H1 (cell line): ENCODE measurements around the gene CGB2. TPM values are rescaled to one million over a fixed set of nuclear protein-coding genes. Genes with fewer than 3 reads are reported as not detected.

Experiments
- CTCF ChIA-PET: fragments of 300-600 bp; sonication (Branson Sonifier 250); formaldehyde crosslinking; loops from one replicate; lab custom pipeline; 2021; ENCODE audit not compliant: partially characterized antibody; lab: Charles Lee
- POLR2A ChIA-PET: fragments of 300-600 bp; sonication (Branson Sonifier 250); formaldehyde crosslinking; loops from one replicate; lab custom pipeline; 2021; ENCODE audit warnings: inconsistent platforms; ENCODE audit not compliant: partially characterized antibody; lab: Charles Lee
- DNase-seq, 2 experiments: peaks; one replicate each; pipeline versions ENCODE4 v3.0.0 to v3.0.0-alpha.2; 2010 to 2022; ENCODE audit warnings: low spot score in 2 of 2, low read depth in 1 of 2, mixed read lengths in 1 of 2
- FAIRE-seq: peaks from 2 replicates; lab custom pipeline; 2011; peaks lifted over from hg19 to GRCh38; lab: Jason Lieb, UNC
- H2AFZ ChIP-seq: 2 replicates; pipeline ENCODE4 v1.8.1; 2012; ENCODE audit warnings: low read length, inconsistent platforms
- H2AK5ac ChIP-seq: 2 replicates; pipeline ENCODE4 v1.6.1; 2013; ENCODE audit warnings: low read depth, low read length
- H2BK120ac ChIP-seq: replicated peaks from 2 replicates; pipeline ENCODE3; 2013; ENCODE audit warnings: low read depth, low read length, inconsistent platforms
- H2BK12ac ChIP-seq: 2 replicates; pipeline ENCODE4 v1.6.1; 2013; ENCODE audit warnings: low read depth, low read length
- H2BK15ac ChIP-seq: 2 replicates; pipeline ENCODE4 v1.6.1; 2013; ENCODE audit warnings: low read length
- H2BK20ac ChIP-seq: 2 replicates; pipeline ENCODE4 v1.6.1; 2013; ENCODE audit warnings: low read length
- H2BK5ac ChIP-seq: 2 replicates; pipeline ENCODE4 v1.6.1; 2013; ENCODE audit warnings: low read depth, low read length
- H3K14ac ChIP-seq: 2 replicates; pipeline ENCODE4 v1.6.1; 2013; ENCODE audit warnings: inconsistent platforms; ENCODE audit not compliant: insufficient read length
- H3K18ac ChIP-seq: 2 replicates; pipeline ENCODE4 v1.6.1; 2013; ENCODE audit warnings: low read length; ENCODE audit errors: extremely low read depth
- H3K23ac ChIP-seq: 2 replicates; pipeline ENCODE4 v1.6.1; 2013; ENCODE audit warnings: inconsistent platforms; ENCODE audit not compliant: insufficient read length
- H3K23me2 ChIP-seq: 2 replicates; pipeline ENCODE4 v1.6.1; 2013; ENCODE audit warnings: low read depth, low read length
- H3K27ac ChIP-seq: 2 replicates; pipeline ENCODE4 v1.6.1; 2011; ENCODE audit warnings: low read depth, low read length, inconsistent platforms
- H3K27me3 ChIP-seq, 4 experiments: replicated peaks in 1 of 4; 1 replicate in 1 of 4; 2 replicates in 3 of 4; pipeline versions ENCODE4 v1.6.1 to v1.8.1; 2011 to 2013; ENCODE audit warnings: low read length in 3 of 4, mild to moderate bottlenecking in 3 of 4, inconsistent platforms in 2 of 4, mixed read lengths in 2 of 4, moderate library complexity in 1 of 4; ENCODE audit not compliant: control insufficient read depth in 3 of 4, insufficient read depth in 3 of 4; ENCODE audit errors: extremely low read depth in 1 of 4
- H3K36me3 ChIP-seq, 4 experiments: 2 replicates each; pipeline versions ENCODE4 v1.6.1 to v1.8.1; 2011 to 2013; ENCODE audit warnings: mild to moderate bottlenecking in 4 of 4, low read length in 3 of 4, moderate library complexity in 2 of 4, control low read depth in 1 of 4, inconsistent platforms in 1 of 4; ENCODE audit not compliant: insufficient read depth in 4 of 4, control insufficient read depth in 2 of 4
- H3K4ac ChIP-seq: replicated peaks from 2 replicates; pipeline ENCODE3; 2013; ENCODE audit warnings: low read length, low read depth, mixed read lengths, inconsistent platforms; ENCODE audit not compliant: insufficient read length
- H3K4me1 ChIP-seq, 4 experiments: replicated peaks in 1 of 4; 1 replicate in 1 of 4; 2 replicates in 3 of 4; pipeline versions ENCODE4 v1.6.1 to v1.8.1; 2011 to 2013; ENCODE audit warnings: low read length in 3 of 4, inconsistent platforms in 2 of 4, mixed read lengths in 1 of 4; ENCODE audit not compliant: insufficient read depth in 4 of 4, control insufficient read depth in 3 of 4
- H3K4me2 ChIP-seq, 2 experiments: 2 replicates each; pipeline versions ENCODE4 v1.6.1 to v1.8.1; 2011 to 2013; ENCODE audit warnings: low read depth in 2 of 2, low read length in 2 of 2, control low read depth in 1 of 2, inconsistent platforms in 1 of 2, mild to moderate bottlenecking in 1 of 2; ENCODE audit not compliant: insufficient read depth in 1 of 2
- H3K4me3 ChIP-seq, 4 experiments: fragments of 200-600, 300-600 bp in 1 of 4; sonication (generic), shearing (Covaris generic), sonication (Bioruptor Twin) in 1 of 4; 2 replicates each; pipeline versions ENCODE4 v1.5.1 to v1.8.1; 2011 to 2016; ENCODE audit warnings: low read length in 4 of 4, low read depth in 3 of 4, control low read depth in 2 of 4, inconsistent platforms in 2 of 4, mild to moderate bottlenecking in 2 of 4, mixed read lengths in 1 of 4, moderate library complexity in 1 of 4; ENCODE audit not compliant: insufficient read depth in 2 of 4; ENCODE audit errors: extremely low read depth in 1 of 4
- H3K56ac ChIP-seq: replicated peaks from 2 replicates; pipeline ENCODE3; 2013; ENCODE audit warnings: low read depth, mild to moderate bottlenecking, mixed read lengths, low read length, inconsistent platforms; ENCODE audit not compliant: insufficient read length
- H3K79me1 ChIP-seq: 2 replicates; pipeline ENCODE4 v1.6.1; 2013; ENCODE audit warnings: low read depth, low read length, control low read depth
- H3K79me2 ChIP-seq, 2 experiments: 2 replicates each; pipeline versions ENCODE4 v1.6.1 to v1.8.1; 2012 to 2013; ENCODE audit warnings: low read length in 2 of 2, mild to moderate bottlenecking in 2 of 2, inconsistent platforms in 1 of 2; ENCODE audit not compliant: insufficient read depth in 2 of 2, control insufficient read depth in 1 of 2
- H3K9ac ChIP-seq, 4 experiments: replicated peaks in 1 of 4; 1 replicate in 1 of 4; 2 replicates in 3 of 4; pipeline versions ENCODE4 v1.6.1 to v1.8.1; 2011 to 2013; ENCODE audit warnings: low read depth in 3 of 4, low read length in 3 of 4, control low read depth in 2 of 4, mild to moderate bottlenecking in 2 of 4, moderate library complexity in 2 of 4, inconsistent platforms in 1 of 4; ENCODE audit errors: extremely low read depth in 1 of 4
- H3K9me3 ChIP-seq, 2 experiments: 2 replicates each; pipeline versions ENCODE4 v1.6.1 to v1.8.1; 2012 to 2013; ENCODE audit warnings: mild to moderate bottlenecking in 2 of 2, moderate library complexity in 2 of 2, control low read depth in 1 of 2, inconsistent platforms in 1 of 2, low read depth in 1 of 2, low read length in 1 of 2, mixed read lengths in 1 of 2; ENCODE audit not compliant: insufficient read depth in 2 of 2
- H4K20me1 ChIP-seq, 2 experiments: replicated peaks in 1 of 2; 2 replicates each; pipeline versions ENCODE3 to v1.8.1; 2011 to 2013; ENCODE audit warnings: inconsistent platforms in 2 of 2, low read length in 2 of 2, mild to moderate bottlenecking in 1 of 2; ENCODE audit not compliant: insufficient read depth in 2 of 2, control insufficient read depth in 1 of 2
- H4K5ac ChIP-seq: 2 replicates; pipeline ENCODE4 v1.6.1; 2013; ENCODE audit warnings: low read length, low read depth, mixed read lengths, inconsistent platforms; ENCODE audit not compliant: insufficient read length
- H4K8ac ChIP-seq: 2 replicates; pipeline ENCODE4 v1.8.0; 2013; ENCODE audit warnings: mild to moderate bottlenecking, moderate library complexity, low read length, inconsistent platforms; ENCODE audit not compliant: insufficient read depth; ENCODE audit errors: extremely low read depth
- H4K91ac ChIP-seq: replicated peaks from 2 replicates; pipeline ENCODE3; 2013; ENCODE audit warnings: low read length, mixed read lengths, inconsistent platforms; ENCODE audit not compliant: insufficient read length
- CHD2 ChIP-seq: IDR thresholded peaks from 2 replicates; pipeline ENCODE4 v1.6.1; 2012; ENCODE audit warnings: low read length, improper control_type of control experiment
- HDAC6 ChIP-seq: IDR thresholded peaks from one replicate; pipeline ENCODE4 v1.7.1; 2012; ENCODE audit warnings: low read depth, mild to moderate bottlenecking, inconsistent platforms, low read length, moderate library complexity
- KDM5A ChIP-seq: fragments of 200-600 bp; IDR thresholded peaks from 2 replicates; pipeline ENCODE4 v1.7.1; 2012; ENCODE audit warnings: mild to moderate bottlenecking, low read length, inconsistent platforms, mixed read lengths
- SP2 ChIP-seq: IDR thresholded peaks from 2 replicates; pipeline ENCODE4 v1.6.1; 2012; ENCODE audit warnings: mild to moderate bottlenecking, low read length, inconsistent platforms
- ZNF274 ChIP-seq: IDR thresholded peaks from 2 replicates; pipeline ENCODE4 v1.7.0; 2012; ENCODE audit warnings: low read length, borderline replicate concordance; ENCODE audit errors: extremely low read depth
- WGBS, 2 experiments: shearing (Covaris generic) in 1 of 2; methylation state at CpG; one replicate each; pipeline versions ENCODE4 v1.1.6 to v1.1.7; 2013 to 2015; ENCODE audit warnings: low lambda C conversion rate in 2 of 2, mixed read lengths in 2 of 2, inconsistent platforms in 1 of 2, low coverage in 1 of 2, missing lambda C conversion rate in 1 of 2; ENCODE audit not compliant: insufficient replicate concordance in 2 of 2, insufficient coverage in 1 of 2, insufficient read length in 1 of 2; ENCODE audit errors: extremely low coverage in 1 of 2, missing lambda C conversion rate in 1 of 2; 5-methylcytosine and 5-hydroxymethylcytosine counted together
- polyA plus RNA-seq, 7 experiments: library from polyadenylated mRNA; depleted of rRNA in 3 of 7; stranded (reverse) in 5 of 7; unstranded in 2 of 7; fragments of >200 nt in 5 of 7; fragments of 200-250 nt in 2 of 7; gene quantifications; 1 replicate in 5 of 7; 2 replicates in 1 of 7; 4 replicates in 1 of 7; pipeline versions ENCODE4 v1.2.1 to v1.2.3, GENCODE V29; 2011 to 2013; ENCODE audit warnings: missing spikeins in 2 of 7, mixed read lengths in 2 of 7
- total RNA-seq: library from RNA; stranded (reverse); fragmentation: NEBNext Ultra II Directional; extraction: Animal tissue kit (Norgen Biotek cat#: 25700); gene quantifications from 2 replicates; pipeline ENCODE4 v1.2.1, GENCODE V29; 2021

The CGB2 gene
- total and polyA plus RNA-seq, 2 of the 8 experiments (the other 6 are each of a cell fraction or from before 2014, with no cell fraction given): 0.71 to 3.2 TPM

- no peak for FAIRE-seq
- no peak overlapping the region for H3K18ac ChIP-seq
- H3K4me3 ChIP-seq: no peak overlapping the region
- peaks cover 0 to 1% (median 0%) of the 10 kb centered on the region in 4 experiments; a peak in 2 of 7 replicates for H3K4me1 ChIP-seq
- H4K20me1 ChIP-seq: peaks cover 0 to 10% of the 10 kb centered on the region in 2 experiments
- TF ChIP-seq CHD2: no peak
- TF ChIP-seq HDAC6: no peak
- no peak for TF ChIP-seq ZNF274
- no peak for TF ChIP-seq SP2
- no peak for TF ChIP-seq KDM5A
- H3K56ac ChIP-seq: no peak overlapping the region
- POLR2A ChIA-PET: interaction anchor here (0.7 to 1.2 kb wide), 3 partner anchors 19 to 147 kb away, joined by 3 read pairs; no protein-coding TSS in a partner anchor
- no peak overlapping the region for H2BK120ac ChIP-seq
- no peak for DNase-seq
- no peak overlapping the region for H3K14ac ChIP-seq
- H3K9me3 ChIP-seq: no peaks in the 10 kb centered on the region
- H2BK15ac ChIP-seq: no peak overlapping the region
- H3K23me2 ChIP-seq: peaks cover 6% of the 10 kb centered on the region; the same call in 1 of the 2 replicates
- no peak overlapping the region for H4K91ac ChIP-seq
- H3K23ac ChIP-seq: no peak overlapping the region
- no peak overlapping the region for H4K5ac ChIP-seq
- H3K27me3 ChIP-seq: no peaks in the 10 kb centered on the region
- 95% methylated on average over 8 of the region's 9 CpGs; no CpG with 5 or more reads in 1 of the 2 experiments for WGBS, 2 experiments
- H3K79me1 ChIP-seq: peaks cover 4% of the 10 kb centered on the region
- no peak overlapping the region for H3K4ac ChIP-seq
- no peak overlapping the region for H3K4me2 ChIP-seq
- peaks cover 0 to 7% of the 10 kb centered on the region in 2 experiments; a peak in 1 of 4 replicates for H3K79me2 ChIP-seq
- no peak overlapping the region for H2BK20ac ChIP-seq
- no peak overlapping the region for H3K9ac ChIP-seq
- H2AFZ ChIP-seq: no peak overlapping the region
- H2AK5ac ChIP-seq: no peak overlapping the region
- CTCF ChIA-PET: interaction anchor here (1.2 to 2.9 kb wide), 3 partner anchors 9 to 18 kb away, joined by 3 to 13 read pairs (median 5); no protein-coding TSS in a partner anchor
- no peak overlapping the region for H4K8ac ChIP-seq
- no peak overlapping the region for H2BK5ac ChIP-seq
- no peak overlapping the region for H3K27ac ChIP-seq
- H3K36me3 ChIP-seq: peaks cover 3 to 21% (median 10%) of the 10 kb centered on the region in 4 experiments; a peak in 5 of 8 replicates
- H2BK12ac ChIP-seq: no peak overlapping the region
Measured at GRCh38 chr19:48988860-48989259, 42.8 kb upstream of the CGB2 start.
